OCI-LY7 (cell line): Measurements from ENCODE around the gene EBPL.
"Not testable (repeated sequence)": the region's sequence is repeated elsewhere in the genome, so short reads cannot be mapped to it uniquely, and the experiment has no call there.

Source experiments
- CTCF ChIP-seq: fragments of 200-600 bp; sonication (generic); conservative IDR thresholded peaks from 2 replicates; pipeline ENCODE4 v1.5.1; 2014; ENCODE audit warnings: mild to moderate bottlenecking, antibody characterized with exemption, low read length, moderate library complexity, mixed read lengths
- EZH2phosphoT487 ChIP-seq: fragments of 200-600 bp; sonication (generic); IDR thresholded peaks from 2 replicates; pipeline ENCODE4 v1.6.1; 2018; ENCODE audit warnings: low read depth, borderline replicate concordance, mild to moderate bottlenecking, mixed run types, antibody characterized with exemption, low read length, moderate library complexity, mixed read lengths

DNA sequence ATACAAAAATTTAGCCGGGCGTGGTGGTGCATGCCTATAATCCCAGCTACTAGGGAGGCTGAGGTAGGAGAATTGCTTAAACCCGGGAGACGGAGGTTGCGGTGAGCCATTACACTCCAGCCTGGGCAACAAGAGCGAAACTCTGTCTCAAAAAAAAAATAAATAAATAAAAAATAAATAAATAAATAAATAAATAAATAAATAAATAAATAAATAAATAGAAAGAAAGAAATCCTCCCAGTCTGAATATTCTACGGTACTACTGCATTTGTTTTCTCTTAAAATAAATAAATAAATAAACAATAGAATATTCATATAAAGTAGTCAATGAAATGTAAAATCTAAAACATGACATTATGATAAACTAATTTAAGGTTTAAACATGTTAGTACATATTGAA lies 13.0 kb upstream of the EBPL start:
- not testable (repeated sequence) for TF ChIP-seq CTCF, EZH2phosphoT487
